HUDEP-2 (cell line): ENCODE data around the gene MACF1.
"Not testable (repeated sequence)": the region's sequence is repeated elsewhere in the genome, so short reads cannot be mapped to it uniquely, and the experiment has no call there.

Experiments used
- DNase-seq, 76 experiments: peaks; one replicate each; lab custom pipeline; 2025; ENCODE audit not compliant: unreplicated experiment in 76 of 76; lab: John Stamatoyannopoulos, UW

MACF1 gene, protein sequence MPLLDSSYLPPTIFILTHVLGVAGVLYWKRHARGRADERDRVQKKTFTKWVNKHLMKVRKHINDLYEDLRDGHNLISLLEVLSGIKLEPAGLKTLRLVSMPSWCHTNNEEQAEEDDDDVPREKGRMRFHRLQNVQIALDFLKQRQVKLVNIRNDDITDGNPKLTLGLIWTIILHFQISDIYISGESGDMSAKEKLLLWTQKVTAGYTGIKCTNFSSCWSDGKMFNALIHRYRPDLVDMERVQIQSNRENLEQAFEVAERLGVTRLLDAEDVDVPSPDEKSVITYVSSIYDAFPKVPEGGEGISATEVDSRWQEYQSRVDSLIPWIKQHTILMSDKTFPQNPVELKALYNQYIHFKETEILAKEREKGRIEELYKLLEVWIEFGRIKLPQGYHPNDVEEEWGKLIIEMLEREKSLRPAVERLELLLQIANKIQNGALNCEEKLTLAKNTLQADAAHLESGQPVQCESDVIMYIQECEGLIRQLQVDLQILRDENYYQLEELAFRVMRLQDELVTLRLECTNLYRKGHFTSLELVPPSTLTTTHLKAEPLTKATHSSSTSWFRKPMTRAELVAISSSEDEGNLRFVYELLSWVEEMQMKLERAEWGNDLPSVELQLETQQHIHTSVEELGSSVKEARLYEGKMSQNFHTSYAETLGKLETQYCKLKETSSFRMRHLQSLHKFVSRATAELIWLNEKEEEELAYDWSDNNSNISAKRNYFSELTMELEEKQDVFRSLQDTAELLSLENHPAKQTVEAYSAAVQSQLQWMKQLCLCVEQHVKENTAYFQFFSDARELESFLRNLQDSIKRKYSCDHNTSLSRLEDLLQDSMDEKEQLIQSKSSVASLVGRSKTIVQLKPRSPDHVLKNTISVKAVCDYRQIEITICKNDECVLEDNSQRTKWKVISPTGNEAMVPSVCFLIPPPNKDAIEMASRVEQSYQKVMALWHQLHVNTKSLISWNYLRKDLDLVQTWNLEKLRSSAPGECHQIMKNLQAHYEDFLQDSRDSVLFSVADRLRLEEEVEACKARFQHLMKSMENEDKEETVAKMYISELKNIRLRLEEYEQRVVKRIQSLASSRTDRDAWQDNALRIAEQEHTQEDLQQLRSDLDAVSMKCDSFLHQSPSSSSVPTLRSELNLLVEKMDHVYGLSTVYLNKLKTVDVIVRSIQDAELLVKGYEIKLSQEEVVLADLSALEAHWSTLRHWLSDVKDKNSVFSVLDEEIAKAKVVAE (N-terminal part only)

GRCh38 chr1:39204441-39205081, at the start of gene MACF1:
Gene MACF1 (plus strand): TSS chr1:39204695. CDS start chr1:39205023, 328 bp downstream.
- DNase-seq, result peak in 7 of 76 experiments; percentile 4 to 55 (median 23)

DNA sequence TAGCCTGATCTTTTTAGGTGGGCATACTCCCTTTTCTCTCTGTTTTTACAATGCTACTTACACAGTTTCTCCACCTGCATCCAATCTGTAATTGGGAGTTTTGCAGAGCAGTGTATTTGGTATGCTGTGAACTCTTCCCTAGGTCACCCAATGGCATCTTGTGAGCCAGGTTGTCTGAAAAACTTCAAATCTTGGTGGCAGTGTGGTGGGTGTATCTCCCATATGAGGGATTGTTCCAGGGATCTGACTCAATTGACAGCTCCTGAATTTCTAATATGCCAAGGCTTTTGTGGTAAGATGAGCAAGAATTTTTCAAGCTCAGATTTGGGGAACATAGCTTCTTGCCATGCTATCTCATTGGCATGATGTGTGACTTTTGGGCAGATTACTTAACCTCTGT, 47.2 kb upstream of the MACF1 start:
- no peak for DNase-seq

- DNase-seq, result no peak
Observed at GRCh38 chr1:39158327-39159086, 46.0 kb upstream of the MACF1 start.

DNA sequence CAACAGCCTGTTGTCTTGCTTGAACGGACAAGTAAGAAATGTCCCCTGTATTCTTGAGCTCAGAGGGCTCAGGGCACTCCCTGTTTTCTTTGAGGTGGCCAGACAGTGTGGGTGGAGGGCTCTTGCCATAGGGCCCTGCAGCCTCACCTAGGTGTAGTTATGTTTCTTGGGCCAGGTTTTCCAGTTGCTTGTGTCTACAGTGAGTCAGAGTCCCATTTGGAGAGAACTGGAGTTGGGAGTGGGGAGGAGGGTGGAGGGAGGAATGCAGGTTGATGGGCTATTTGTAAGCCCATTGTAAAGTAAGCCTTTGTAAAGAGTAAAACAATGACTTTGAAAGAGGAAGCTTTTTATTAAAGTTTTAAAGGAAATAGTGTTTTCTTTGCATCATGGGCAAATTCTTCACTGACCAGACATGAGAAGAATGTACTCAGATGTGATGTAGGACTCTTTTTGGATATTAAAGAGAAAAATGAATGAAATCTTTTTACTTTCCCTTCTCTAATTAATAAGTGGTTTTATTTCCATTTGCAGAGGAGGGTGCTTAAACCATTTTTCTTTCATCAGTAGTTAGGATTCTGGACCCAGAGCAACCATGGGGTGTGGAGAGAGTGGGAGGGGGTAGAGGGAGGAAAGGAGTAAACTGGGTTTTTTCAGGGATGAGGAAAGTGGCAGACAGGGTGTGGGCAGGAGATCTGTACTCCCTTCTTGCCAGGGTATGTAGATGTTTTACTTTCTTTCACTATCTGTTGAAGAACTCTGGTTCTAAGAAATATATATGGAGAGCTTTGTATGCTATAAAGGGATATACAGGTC, 45.1 kb upstream of the MACF1 start:
- no peak for DNase-seq

DNA sequence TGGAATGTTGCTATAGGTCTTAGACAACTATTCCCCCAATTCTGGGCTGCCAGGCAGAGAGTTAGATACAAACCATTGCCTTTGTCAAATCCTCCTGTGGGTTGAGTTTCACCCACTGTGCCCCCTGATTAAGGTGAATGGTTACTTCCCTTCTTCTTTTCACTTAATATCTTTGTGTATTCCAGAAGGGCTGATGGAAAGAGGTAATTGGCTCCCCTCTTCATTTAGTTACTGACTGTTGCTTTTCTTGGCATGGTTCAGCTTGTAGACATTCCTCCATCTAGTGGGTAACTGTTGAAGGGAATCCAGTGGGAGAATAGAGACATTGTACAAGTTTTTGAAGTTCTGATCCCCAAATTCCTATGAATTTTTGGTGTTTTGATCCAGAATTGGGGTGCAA, 43.8 kb upstream of the MACF1 start:
- no peak for DNase-seq

DNA sequence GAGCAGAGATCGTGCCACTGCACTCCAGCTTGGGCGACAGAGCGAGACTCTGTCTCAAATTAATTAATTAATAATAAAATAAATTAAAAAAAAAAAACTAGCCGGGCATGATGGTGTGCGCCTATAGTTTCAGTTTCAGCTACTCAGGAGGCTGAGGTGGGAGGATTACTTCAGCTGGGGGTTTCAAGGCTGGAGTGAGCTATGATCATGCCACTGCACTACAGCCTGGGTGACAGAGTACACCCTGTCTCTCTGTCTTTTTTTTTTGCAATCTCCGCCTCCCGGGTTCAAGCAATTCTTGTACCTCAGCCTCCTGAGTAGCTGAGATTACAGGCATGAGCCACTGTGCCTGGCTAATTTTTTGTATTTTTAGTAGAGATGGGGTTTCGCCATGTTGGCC, 42.7 kb upstream of the MACF1 start:
- not testable (repeated sequence) for DNase-seq

GRCh38 chr1:39163469-39163868, 41.0 kb upstream of the MACF1 start:
- no peak for DNase-seq

GRCh38 chr1:39164256-39164655, 40.2 kb upstream of the MACF1 start:
- no peak for DNase-seq

DNA sequence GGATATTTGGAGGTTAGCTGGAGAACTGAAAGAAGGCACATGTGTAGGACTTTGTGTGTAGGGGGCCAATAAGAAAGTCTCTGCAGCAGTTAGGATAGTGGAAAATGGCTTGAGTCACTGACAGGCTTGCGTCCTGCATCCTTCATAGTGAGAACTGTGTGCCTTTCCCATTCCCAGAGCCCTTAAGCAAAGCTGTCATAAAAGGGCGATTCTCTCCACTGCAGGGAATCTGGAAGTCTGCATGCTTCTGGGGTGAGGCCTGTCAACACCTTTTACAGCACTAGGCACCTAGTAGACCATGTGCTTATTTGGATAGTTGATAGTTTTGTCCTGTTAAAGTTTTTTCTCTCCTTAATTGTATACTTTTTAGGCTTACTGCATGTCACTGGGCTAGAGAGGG, 39.4 kb upstream of the MACF1 start:
- DNase-seq, result no peak

DNA sequence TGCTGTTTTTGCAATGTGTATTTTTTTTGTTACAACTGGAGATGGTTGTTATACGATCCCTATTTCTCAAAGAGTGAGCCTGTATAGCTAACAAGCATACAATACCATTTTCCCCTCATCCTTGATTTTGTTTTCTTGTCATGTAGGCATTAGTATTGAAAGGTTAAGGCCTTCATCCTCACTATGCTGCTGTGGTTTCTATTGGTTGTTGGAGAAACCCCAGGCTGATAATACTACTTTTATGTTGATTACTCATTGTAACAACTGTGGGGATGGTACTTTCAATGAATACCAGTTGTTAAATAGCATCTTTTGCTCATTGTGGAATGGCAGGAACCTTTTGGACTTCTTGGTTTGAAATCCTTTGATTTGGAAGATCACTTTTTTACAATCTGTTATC, 39.0 kb upstream of the MACF1 start:
- no peak for DNase-seq

DNA sequence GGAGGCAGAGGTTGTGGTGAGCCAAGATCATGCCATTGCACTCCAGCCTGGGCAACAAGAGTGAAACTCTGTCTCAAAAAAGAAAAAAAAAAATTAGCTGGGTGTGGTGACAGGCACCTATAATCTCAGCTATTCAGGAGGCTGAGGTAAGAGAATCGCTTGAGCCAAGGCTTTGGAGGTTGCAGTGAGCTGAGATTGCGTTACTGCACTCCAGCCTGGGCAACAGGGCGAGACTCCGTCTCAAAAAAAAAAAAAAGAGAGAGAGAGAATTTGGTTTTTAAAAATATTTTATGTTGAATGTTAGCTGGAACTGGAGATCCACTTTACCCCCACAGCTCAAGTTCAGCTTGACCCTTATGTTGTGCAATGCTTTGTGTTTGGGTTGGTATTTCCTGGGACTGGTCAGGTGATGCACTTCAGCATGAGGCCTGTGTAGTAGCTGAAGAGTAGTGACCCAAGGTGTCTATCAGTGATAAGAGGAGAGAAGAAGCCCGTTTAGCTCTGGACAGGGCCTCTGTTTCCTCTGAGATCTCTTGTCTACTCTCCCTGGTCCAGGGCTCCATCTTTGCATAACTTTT, 36.8 kb upstream of the MACF1 start:
- peak in 68 of 76 experiments; percentile 3 to 86 (median 52) for DNase-seq

DNA sequence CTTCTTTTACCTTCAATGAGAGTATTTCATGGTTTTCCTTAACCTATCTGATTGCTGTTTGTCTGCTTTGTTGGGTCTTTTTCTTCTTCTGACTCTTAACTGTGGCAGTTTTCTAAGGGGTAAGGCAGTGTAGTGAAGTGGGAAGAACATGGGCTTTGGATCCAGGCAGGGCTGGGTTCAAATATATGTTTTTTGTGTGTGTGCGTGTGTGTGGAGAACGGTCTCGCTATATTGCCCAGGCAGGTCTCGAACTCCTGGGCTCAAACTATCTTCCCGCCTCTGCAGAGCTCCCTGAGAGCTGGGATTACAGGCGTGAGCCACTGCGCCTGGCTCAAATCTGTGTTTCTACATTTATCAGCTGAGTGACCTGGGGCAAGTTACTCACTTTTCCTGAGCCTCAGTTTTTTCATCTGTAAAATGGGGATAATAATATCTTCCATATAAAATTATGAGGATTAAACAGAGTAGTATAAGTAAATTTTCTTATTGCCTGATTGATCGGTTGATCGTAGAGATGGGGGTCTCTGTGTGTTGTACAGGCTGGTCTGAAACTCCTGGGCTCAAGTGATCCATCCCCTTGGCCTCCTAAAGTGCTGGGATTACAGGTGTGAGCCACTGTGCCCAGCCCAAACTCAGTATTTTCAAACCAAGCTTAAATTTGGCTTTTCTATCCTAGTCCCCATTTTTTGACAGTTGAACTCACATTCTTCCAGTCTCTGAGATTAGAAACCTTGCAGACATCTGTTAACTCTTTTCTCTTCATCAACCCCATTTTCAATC, 36.0 kb upstream of the MACF1 start:
- DNase-seq, result no peak

DNA sequence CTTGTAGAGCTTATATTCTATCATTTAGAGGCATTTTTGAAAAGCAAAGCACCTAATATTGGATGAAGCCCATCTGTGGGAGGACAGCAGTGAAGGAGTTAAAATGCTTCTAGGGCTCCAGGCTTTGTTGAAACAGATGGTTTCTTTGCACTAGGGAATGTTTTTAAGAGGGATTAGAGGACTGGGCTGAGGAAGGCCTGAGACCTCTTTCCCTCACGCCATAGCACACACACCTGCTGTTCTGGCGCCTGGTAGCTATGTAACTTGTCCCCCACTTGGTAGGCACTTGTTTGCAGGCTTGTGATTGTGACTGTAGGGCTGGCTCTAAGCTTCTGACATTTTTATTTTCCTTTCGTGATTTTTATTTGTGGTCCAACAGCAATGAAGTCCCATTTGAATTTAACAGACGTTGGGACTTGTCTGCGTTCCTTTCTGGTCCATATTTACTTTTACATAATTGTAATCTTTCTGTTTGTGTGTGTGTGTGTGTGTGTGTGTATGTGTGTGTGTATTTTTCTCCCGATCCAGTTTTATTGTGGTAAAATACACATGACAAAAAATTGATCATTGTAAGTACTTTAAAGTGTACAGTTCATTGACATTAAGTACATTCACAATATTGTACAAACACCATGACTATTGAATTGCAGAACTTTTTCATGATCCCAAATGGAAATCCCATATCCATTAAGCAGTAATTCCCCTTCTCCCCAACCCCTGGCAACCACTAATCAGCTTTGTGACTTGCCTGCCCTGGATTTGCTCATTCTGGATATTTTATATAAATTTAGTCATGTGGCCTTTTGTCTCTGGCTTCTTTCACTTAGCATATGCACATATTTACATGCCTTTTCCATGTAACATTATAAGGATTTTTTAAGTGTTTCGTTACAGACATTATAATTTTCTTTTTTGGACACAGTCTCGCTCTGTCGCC, 33.5 kb upstream of the MACF1 start:
- DNase-seq, result no peak

- DNase-seq, result no peak
Observed at GRCh38 chr1:39173119-39173994, 31.1 kb upstream of the MACF1 start.

DNA sequence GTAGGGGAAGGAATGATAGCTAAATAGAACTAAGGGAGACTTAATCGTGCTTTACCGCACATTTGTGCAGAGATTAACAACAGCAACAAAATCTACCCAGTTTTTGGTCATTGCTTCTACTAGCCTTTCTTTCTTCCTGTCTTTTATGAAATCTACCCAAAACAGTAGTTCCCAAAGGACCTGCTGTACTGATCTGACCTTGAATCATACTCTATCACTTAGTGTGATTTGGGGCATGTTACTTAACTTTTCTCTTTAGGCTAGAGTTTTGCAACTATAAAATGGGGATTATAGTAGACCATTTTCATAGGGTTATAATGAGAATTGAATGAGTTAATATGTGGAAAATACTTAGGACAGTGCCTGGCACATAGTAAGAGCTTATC, 30.5 kb upstream of the MACF1 start:
- DNase-seq, result no peak
